ENCODE results near the gene KCNIP4. TPM values are rescaled to one million over a fixed set of nuclear protein-coding genes. Genes with fewer than 3 reads are reported as not detected.

KCNIP4 gene
- total and polyA plus RNA-seq, 4 donors, result not detected

DNA sequence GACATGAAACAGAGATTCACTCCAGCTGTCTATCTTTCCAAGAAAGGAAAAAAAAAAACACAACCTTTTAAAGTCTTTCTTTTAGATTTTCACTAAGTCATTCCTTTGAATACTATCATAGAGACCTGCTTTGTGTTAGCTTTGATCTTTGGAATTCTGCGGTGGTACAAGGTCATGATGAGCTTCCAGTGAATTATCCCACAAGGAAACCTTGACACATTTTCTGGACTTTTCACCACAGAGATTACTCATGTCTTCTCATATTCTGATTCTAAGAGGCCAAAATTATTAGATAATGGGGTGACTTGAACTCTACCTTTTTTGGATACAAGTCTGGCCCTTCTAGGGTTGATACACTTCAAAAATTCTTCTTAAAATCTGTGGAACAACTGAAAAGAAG lies 1046.7 kb downstream of the KCNIP4 start:
- Histone ChIP-seq H3K27ac (ENCODE audit: low read depth in 1 of 2, low read length in 2 of 2) (no peak overlapping the region), H3K4me1 (ENCODE audit: control insufficient read depth in 1 of 2, insufficient read depth in 2 of 2, low read length in 2 of 2) (no peaks in the 10 kb centered on the region), H3K9me3 (ENCODE audit: control insufficient read depth, low read length) (peaks cover 2% of the 10 kb centered on the region), H3K36me3 (ENCODE audit: control insufficient read depth in 1 of 2, insufficient read depth in 2 of 2, low read length in 1 of 2) (no peaks in the 10 kb centered on the region), H3K4me3 (ENCODE audit: low read length in 2 of 2) (no peak overlapping the region), H3K27me3 (ENCODE audit: control insufficient read depth in 1 of 2, insufficient read depth in 2 of 2, low read length in 1 of 2) (no peaks in the 10 kb centered on the region)
- WGBS, 2 donors, result 96 to 97% methylated on average over 1 of the region's 1 CpG
- ATAC-seq (ENCODE audit: low FRiP score), result no peak
- intact Hi-C loops (cut with DNase I), result no loop called here
- DNase-seq, result no peak

DNA sequence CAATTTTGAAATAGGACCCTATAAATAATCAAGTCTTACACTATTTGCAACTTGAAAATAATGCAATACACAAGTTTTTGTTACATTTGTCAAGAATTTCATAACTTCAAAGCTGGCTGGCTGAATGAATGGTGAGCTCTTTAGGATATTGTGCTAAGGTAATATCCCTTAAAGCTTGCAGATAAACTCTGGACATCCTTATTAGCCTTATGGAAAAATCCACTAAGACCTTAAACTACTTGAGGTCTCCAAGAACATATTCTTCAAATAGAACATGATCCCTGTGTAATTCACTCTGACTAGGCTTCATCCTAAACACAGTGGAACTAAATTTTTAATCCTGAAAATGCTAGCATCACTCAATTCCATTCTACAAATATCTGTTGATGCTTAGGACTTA lies 1049.0 kb downstream of the KCNIP4 start:
- no peaks in the 10 kb centered on the region for H3K9me3 ChIP-seq (ENCODE audit: control insufficient read depth, low read length)
- no peak overlapping the region for H3K4me3 ChIP-seq (ENCODE audit: low read length in 2 of 2)
- H3K27me3 ChIP-seq (ENCODE audit: control insufficient read depth in 1 of 2, insufficient read depth in 2 of 2, low read length in 1 of 2), result no peaks in the 10 kb centered on the region
- H3K36me3 ChIP-seq (ENCODE audit: control insufficient read depth in 1 of 2, insufficient read depth in 2 of 2, low read length in 1 of 2), result no peaks in the 10 kb centered on the region
- no peaks in the 10 kb centered on the region for H3K4me1 ChIP-seq (ENCODE audit: control insufficient read depth in 1 of 2, insufficient read depth in 2 of 2, low read length in 2 of 2)
- H3K27ac ChIP-seq (ENCODE audit: low read depth in 1 of 2, low read length in 2 of 2), result no peak overlapping the region
- DNase-seq, result no peak
- intact Hi-C loops (cut with DNase I), result no loop called here
- ATAC-seq (ENCODE audit: low FRiP score), result no peak

DNA sequence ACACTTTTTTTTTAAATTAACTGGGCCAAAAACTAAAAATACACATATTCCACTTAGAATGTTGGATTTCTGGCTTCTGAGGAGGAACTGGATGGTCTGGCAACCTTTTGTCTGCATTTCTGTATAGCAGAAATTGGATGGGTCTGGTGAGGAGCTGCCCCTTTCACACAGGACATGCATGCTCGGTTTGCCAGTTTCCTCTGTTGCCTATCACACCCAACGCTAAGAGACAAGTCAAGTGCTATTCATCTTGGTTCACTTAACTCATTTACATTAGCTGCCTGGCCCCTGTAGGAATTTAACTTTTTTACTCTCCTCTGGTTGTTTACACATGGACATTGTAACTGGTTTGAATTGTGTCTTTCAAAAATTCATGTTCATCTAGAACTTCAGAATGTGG lies 1052.6 kb downstream of the KCNIP4 start:
- intact Hi-C loops (cut with DNase I), result no loop called here
- no peak overlapping the region for H3K27ac ChIP-seq (ENCODE audit: low read depth in 1 of 2, low read length in 2 of 2)
- no peaks in the 10 kb centered on the region for H3K36me3 ChIP-seq (ENCODE audit: control insufficient read depth in 1 of 2, insufficient read depth in 2 of 2, low read length in 1 of 2)
- ATAC-seq (ENCODE audit: low FRiP score) (no peak), DNase-seq (no peak)
- no peaks in the 10 kb centered on the region for H3K9me3 ChIP-seq (ENCODE audit: control insufficient read depth, low read length)
- no peak overlapping the region for H3K4me3 ChIP-seq (ENCODE audit: low read length in 2 of 2)
- H3K4me1 ChIP-seq (ENCODE audit: control insufficient read depth in 1 of 2, insufficient read depth in 2 of 2, low read length in 2 of 2), result no peaks in the 10 kb centered on the region
- WGBS, 2 donors, result 58 to 64% methylated on average over 2 of the region's 2 CpGs
- no peaks in the 10 kb centered on the region for H3K27me3 ChIP-seq (ENCODE audit: control insufficient read depth in 1 of 2, insufficient read depth in 2 of 2, low read length in 1 of 2)

DNA sequence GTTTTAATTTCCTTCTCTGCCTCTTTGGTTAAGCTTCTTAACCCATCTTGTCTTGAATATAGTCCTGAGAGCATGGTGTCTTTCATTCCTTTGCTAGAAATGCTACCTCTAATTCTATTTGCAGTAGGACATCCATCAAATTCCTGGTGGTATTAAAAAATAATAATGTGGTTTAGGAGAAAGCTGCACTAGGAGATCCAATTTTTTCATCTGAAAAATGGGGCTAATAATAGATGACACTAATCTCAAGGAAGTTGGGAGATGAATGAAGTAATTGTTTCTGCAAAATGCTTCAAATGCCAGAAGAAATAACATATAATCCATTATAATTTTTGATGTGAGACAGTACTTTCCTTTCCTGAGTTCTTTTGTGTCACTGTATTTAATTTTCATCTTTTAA lies 1053.4 kb downstream of the KCNIP4 start:
- intact Hi-C loops (cut with DNase I), result no loop called here
- no peaks in the 10 kb centered on the region for H3K36me3 ChIP-seq (ENCODE audit: control insufficient read depth in 1 of 2, insufficient read depth in 2 of 2, low read length in 1 of 2)
- no peaks in the 10 kb centered on the region for H3K9me3 ChIP-seq (ENCODE audit: control insufficient read depth, low read length)
- no peak for ATAC-seq (ENCODE audit: low FRiP score)
- H3K4me1 ChIP-seq (ENCODE audit: control insufficient read depth in 1 of 2, insufficient read depth in 2 of 2, low read length in 2 of 2), result no peaks in the 10 kb centered on the region
- peaks cover 0 to 1% of the 10 kb centered on the region in 2 donors for H3K27me3 ChIP-seq (ENCODE audit: control insufficient read depth in 1 of 2, insufficient read depth in 2 of 2, low read length in 1 of 2)
- H3K27ac ChIP-seq (ENCODE audit: low read depth in 1 of 2, low read length in 2 of 2), result no peak overlapping the region
- no peak for DNase-seq
- no peak overlapping the region for H3K4me3 ChIP-seq (ENCODE audit: low read length in 2 of 2)

DNA sequence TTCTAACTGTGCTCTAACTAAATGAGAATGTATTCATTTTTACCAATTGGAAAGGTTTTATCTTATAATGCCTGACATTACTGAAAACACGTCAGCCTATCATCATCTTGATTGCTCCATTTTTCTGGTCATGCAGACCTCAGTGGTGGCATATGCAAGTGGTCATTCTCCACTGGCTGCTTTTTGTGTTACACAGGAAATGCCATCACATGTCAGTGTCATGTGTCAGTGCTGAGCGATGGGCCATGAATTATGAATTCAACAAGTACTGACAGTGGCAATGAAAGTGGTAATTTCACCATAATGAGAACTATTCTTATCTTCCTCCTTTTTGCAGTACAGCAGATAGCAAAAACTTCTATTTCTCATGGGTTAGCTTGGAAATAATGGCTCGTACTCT lies 1057.8 kb downstream of the KCNIP4 start:
- H3K36me3 ChIP-seq (ENCODE audit: control insufficient read depth in 1 of 2, insufficient read depth in 2 of 2, low read length in 1 of 2), result no peaks in the 10 kb centered on the region
- H3K4me1 ChIP-seq (ENCODE audit: control insufficient read depth in 1 of 2, insufficient read depth in 2 of 2, low read length in 2 of 2), result no peaks in the 10 kb centered on the region
- 72 to 80% methylated on average over 3 of the region's 3 CpGs for WGBS, 2 donors
- intact Hi-C loops (cut with DNase I), result no loop called here
- H3K27me3 ChIP-seq (ENCODE audit: control insufficient read depth in 1 of 2, insufficient read depth in 2 of 2, low read length in 1 of 2), result peaks cover 0 to 1% of the 10 kb centered on the region in 2 donors
- peaks cover 2% of the 10 kb centered on the region for H3K9me3 ChIP-seq (ENCODE audit: control insufficient read depth, low read length)
- no peak overlapping the region for H3K27ac ChIP-seq (ENCODE audit: low read depth in 1 of 2, low read length in 2 of 2)
- H3K4me3 ChIP-seq (ENCODE audit: low read length in 2 of 2), result no peak overlapping the region
- DNase-seq, result no peak
- no peak for ATAC-seq (ENCODE audit: low FRiP score)

DNA sequence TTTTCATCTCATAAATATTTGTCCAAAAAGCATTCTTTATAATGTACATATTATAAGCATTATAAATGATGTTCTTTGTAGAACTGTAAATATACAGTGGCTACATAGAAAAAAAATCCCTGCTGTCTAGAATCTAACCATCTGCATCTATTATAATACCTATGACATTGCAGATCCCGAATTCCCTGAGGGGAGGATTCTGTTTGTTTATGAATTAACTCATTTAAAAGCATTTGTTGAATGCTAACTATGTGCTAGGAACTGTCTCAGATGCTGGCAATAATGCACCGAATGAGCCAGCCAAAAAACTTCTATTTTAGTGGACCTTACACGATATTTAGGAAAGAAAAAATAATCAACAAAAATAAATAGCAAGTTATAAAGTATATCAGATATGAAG lies 1058.7 kb downstream of the KCNIP4 start:
- 62 to 70% methylated on average over 3 of the region's 3 CpGs for WGBS, 2 donors
- intact Hi-C loops (cut with DNase I), result no loop called here
- Histone ChIP-seq H3K4me3 (ENCODE audit: low read length in 2 of 2) (no peak overlapping the region), H3K4me1 (ENCODE audit: control insufficient read depth in 1 of 2, insufficient read depth in 2 of 2, low read length in 2 of 2) (no peaks in the 10 kb centered on the region), H3K27me3 (ENCODE audit: control insufficient read depth in 1 of 2, insufficient read depth in 2 of 2, low read length in 1 of 2) (peaks cover 0 to 1% of the 10 kb centered on the region in 2 donors), H3K36me3 (ENCODE audit: control insufficient read depth in 1 of 2, insufficient read depth in 2 of 2, low read length in 1 of 2) (no peaks in the 10 kb centered on the region), H3K9me3 (ENCODE audit: control insufficient read depth, low read length) (peaks cover 2% of the 10 kb centered on the region), H3K27ac (ENCODE audit: low read depth in 1 of 2, low read length in 2 of 2) (no peak overlapping the region)
- DNase-seq (no peak), ATAC-seq (ENCODE audit: low FRiP score) (no peak)

DNA sequence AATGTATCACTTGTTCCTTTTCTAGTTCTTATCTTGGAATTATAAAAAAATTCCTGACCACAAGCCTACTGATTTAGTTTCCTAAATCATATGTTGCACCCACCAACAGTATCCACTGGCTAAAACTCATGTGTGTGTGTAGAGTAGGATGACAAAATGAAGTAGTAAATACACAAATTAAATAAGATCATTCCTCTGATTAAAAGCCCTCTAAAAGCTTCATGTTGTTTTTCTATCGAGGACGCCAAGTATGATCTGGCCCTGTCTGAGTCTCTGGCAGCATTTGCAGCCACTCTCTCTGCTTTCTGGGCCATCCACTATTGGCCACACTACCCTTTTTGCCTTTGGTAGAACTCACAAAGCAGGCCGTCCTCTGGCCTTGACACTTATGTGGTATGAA lies 1064.9 kb downstream of the KCNIP4 start:
- intact Hi-C loops (cut with DNase I), result no loop called here
- no peaks in the 10 kb centered on the region for H3K27me3 ChIP-seq (ENCODE audit: control insufficient read depth in 1 of 2, insufficient read depth in 2 of 2, low read length in 1 of 2)
- H3K9me3 ChIP-seq (ENCODE audit: control insufficient read depth, low read length), result peaks cover 2% of the 10 kb centered on the region
- no peak overlapping the region for H3K4me3 ChIP-seq (ENCODE audit: low read length in 2 of 2)
- ATAC-seq (ENCODE audit: low FRiP score), result no peak
- 48 to 57% methylated on average over 3 of the region's 3 CpGs for WGBS, 2 donors
- no peaks in the 10 kb centered on the region for H3K4me1 ChIP-seq (ENCODE audit: control insufficient read depth in 1 of 2, insufficient read depth in 2 of 2, low read length in 2 of 2)
- no peak overlapping the region for H3K27ac ChIP-seq (ENCODE audit: low read depth in 1 of 2, low read length in 2 of 2)
- H3K36me3 ChIP-seq (ENCODE audit: control insufficient read depth in 1 of 2, insufficient read depth in 2 of 2, low read length in 1 of 2), result no peaks in the 10 kb centered on the region
- DNase-seq, result no peak

DNA sequence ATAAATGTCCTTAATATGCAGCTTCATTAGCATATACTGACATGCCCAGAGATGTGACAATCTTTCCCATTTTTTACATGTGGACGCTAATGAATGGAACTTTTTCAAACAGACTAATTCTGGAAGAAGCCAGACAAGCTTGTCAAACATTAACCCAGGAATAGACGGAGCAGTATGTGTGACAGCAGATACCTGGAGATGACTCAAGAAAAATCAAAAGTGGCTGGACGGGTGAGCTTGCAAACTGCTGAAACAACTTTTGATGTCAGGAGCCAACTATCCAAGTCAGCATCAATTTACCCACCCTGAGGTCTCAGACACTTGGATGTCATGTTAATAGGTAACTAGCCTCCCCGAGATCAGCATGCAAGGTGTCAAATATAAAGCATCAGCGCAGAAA lies 1065.3 kb downstream of the KCNIP4 start:
- intact Hi-C loops (cut with DNase I), result no loop called here
- no peak overlapping the region for H3K27ac ChIP-seq (ENCODE audit: low read depth in 1 of 2, low read length in 2 of 2)

DNA sequence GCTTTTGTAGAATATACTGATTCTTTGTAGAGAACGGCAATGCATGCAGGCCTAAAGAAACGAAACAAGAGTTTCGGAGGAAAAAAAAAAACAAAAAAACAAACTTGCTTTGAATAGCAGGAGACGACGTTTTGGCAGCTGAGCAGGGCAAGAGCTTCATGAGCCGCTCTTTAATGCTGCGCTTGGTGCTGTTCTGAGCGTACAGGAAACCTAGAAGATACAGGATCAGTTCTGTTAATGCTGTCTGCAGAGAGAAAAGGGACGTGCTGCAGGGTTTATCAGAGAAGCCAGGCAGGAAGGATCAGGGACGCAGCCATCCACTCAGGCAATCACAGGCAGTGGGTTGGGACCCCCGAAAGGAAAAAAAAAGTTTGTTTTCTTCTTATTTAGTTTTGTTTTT lies 1066.1 kb downstream of the KCNIP4 start:
- Histone ChIP-seq H3K9me3 (ENCODE audit: control insufficient read depth, low read length) (peaks cover 2% of the 10 kb centered on the region), H3K4me1 (ENCODE audit: control insufficient read depth in 1 of 2, insufficient read depth in 2 of 2, low read length in 2 of 2) (no peaks in the 10 kb centered on the region), H3K27me3 (ENCODE audit: control insufficient read depth in 1 of 2, insufficient read depth in 2 of 2, low read length in 1 of 2) (no peaks in the 10 kb centered on the region), H3K27ac (ENCODE audit: low read depth in 1 of 2, low read length in 2 of 2) (no peak overlapping the region), H3K4me3 (ENCODE audit: low read length in 2 of 2) (no peak overlapping the region), H3K36me3 (ENCODE audit: control insufficient read depth in 1 of 2, insufficient read depth in 2 of 2, low read length in 1 of 2) (no peaks in the 10 kb centered on the region)
- intact Hi-C loops (cut with DNase I), result no loop called here
- WGBS, 2 donors, result 28 to 33% methylated on average over 11 of the region's 11 CpGs
- ATAC-seq (ENCODE audit: low FRiP score), result peak; percentile 57
- DNase-seq, result no peak

More for the DNA sequence above, 1065.3 kb downstream of the KCNIP4 start:
- H3K27me3 ChIP-seq (ENCODE audit: control insufficient read depth in 1 of 2, insufficient read depth in 2 of 2, low read length in 1 of 2), result no peaks in the 10 kb centered on the region
- H3K4me1 ChIP-seq (ENCODE audit: control insufficient read depth in 1 of 2, insufficient read depth in 2 of 2, low read length in 2 of 2), result no peaks in the 10 kb centered on the region
- peaks cover 2% of the 10 kb centered on the region for H3K9me3 ChIP-seq (ENCODE audit: control insufficient read depth, low read length)
- no peaks in the 10 kb centered on the region for H3K36me3 ChIP-seq (ENCODE audit: control insufficient read depth in 1 of 2, insufficient read depth in 2 of 2, low read length in 1 of 2)
- no peak for ATAC-seq (ENCODE audit: low FRiP score)
- no peak overlapping the region for H3K4me3 ChIP-seq (ENCODE audit: low read length in 2 of 2)
- WGBS, 2 donors, result 52 to 67% methylated on average over 5 of the region's 5 CpGs
- DNase-seq, result no peak
